K562 (cell line): ENCODE results near the gene BACE2. TPM values are rescaled to one million over a fixed set of nuclear protein-coding genes. Genes with fewer than 3 reads are reported as not detected.

Experiments used
- ATAC-seq: fragments of 200-7000 bp; cut with Tn5 transposase; 3 replicates; pipeline ENCODE4 v1.9.1; 2020; ENCODE audit warnings: moderate library complexity
- BruUV-seq: library from RNA; stranded (reverse); fragments of 400-500 nt; replicated peaks from 2 replicates; lab custom pipeline; 2021; lab: Mats Ljungman, UMichigan
- CTCF ChIA-PET: fragments of 300-600 bp; formaldehyde crosslinking; extraction: SDS; loops from one replicate; lab custom pipeline; 2021; ENCODE audit warnings: low intra/inter-chr PET ratio; lab: Yijun Ruan, JAX
- POLR2A ChIA-PET: fragments of 300-600, 350-650 bp; sonication (Branson Sonifier 250); formaldehyde crosslinking; extraction: SDS; loops from one replicate; lab custom pipeline; 2021; ENCODE audit warnings: antibody characterized with exemption, inconsistent platforms; lab: Yijun Ruan, JAX
- DNase-seq, 4 experiments: peaks; one replicate each; pipeline versions ENCODE4 v3.0.0 to v3.0.0-alpha.2; 2011 to 2018; ENCODE audit warnings: low spot score in 3 of 4, mixed read lengths in 3 of 4; ENCODE audit errors: extremely low read depth in 1 of 4
- FAIRE-seq: peaks from 2 replicates; lab custom pipeline; 2011; peaks lifted over from hg19 to GRCh38; lab: Jason Lieb, UNC
- H2AFZ ChIP-seq: 2 replicates; pipeline ENCODE4 v1.6.0; 2011; ENCODE audit warnings: low read depth, low read length, control low read depth, inconsistent platforms
- H3K27ac ChIP-seq: fragments of 200-600 bp; 3 replicates; pipeline ENCODE4 v1.8.0; 2011; ENCODE audit warnings: low read depth, mild to moderate bottlenecking, control low read depth, inconsistent platforms, low read length, moderate library complexity, mixed read lengths; ENCODE audit errors: extremely low read depth
- H3K27me3 ChIP-seq, 2 experiments: fragments of 300-600 bp in 1 of 2; 2 replicates in 1 of 2; 3 replicates in 1 of 2; pipeline versions ENCODE4 v1.6.0 to v1.8.0; 2011; ENCODE audit warnings: inconsistent platforms in 2 of 2, low read length in 2 of 2, mild to moderate bottlenecking in 1 of 2, mixed read lengths in 1 of 2, moderate library complexity in 1 of 2; ENCODE audit not compliant: control insufficient read depth in 2 of 2, insufficient read depth in 2 of 2
- H3K36me3 ChIP-seq: fragments of 300-600 bp; 3 replicates; pipeline ENCODE4 v1.8.0; 2011; ENCODE audit warnings: mild to moderate bottlenecking, low read length, inconsistent platforms; ENCODE audit not compliant: control insufficient read depth, insufficient read depth
- H3K4me1 ChIP-seq, 2 experiments: fragments of 200-600 bp in 1 of 2; replicated peaks in 1 of 2; 2 replicates in 1 of 2; 3 replicates in 1 of 2; pipeline versions ENCODE4 v1.5.1 to v1.8.0; 2011; ENCODE audit warnings: inconsistent platforms in 2 of 2, low read length in 2 of 2, mild to moderate bottlenecking in 1 of 2, mixed read lengths in 1 of 2, moderate library complexity in 1 of 2; ENCODE audit not compliant: control insufficient read depth in 2 of 2, insufficient read depth in 2 of 2
- H3K4me2 ChIP-seq: 2 replicates; pipeline ENCODE4 v1.6.1; 2011; ENCODE audit warnings: low read length, control low read depth, inconsistent platforms, mixed read lengths; ENCODE audit not compliant: insufficient read depth
- H3K4me3 ChIP-seq: fragments of 200-600 bp; sonication (generic), shearing (Covaris generic); 2 replicates; pipeline ENCODE4 v1.5.1; 2016; ENCODE audit warnings: control low read depth, inconsistent platforms
- H3K79me2 ChIP-seq: fragments of 200-600 bp; 3 replicates; pipeline ENCODE4 v1.8.0; 2011; ENCODE audit warnings: low read length, inconsistent platforms; ENCODE audit not compliant: control insufficient read depth, insufficient read depth
- H3K9ac ChIP-seq, 2 experiments: 2 replicates each; pipeline versions ENCODE4 v1.6.0 to v1.6.1; 2011; ENCODE audit warnings: low read depth in 2 of 2, low read length in 2 of 2, control low read depth in 1 of 2, inconsistent platforms in 1 of 2, mild to moderate bottlenecking in 1 of 2, mixed read lengths in 1 of 2; ENCODE audit not compliant: insufficient read depth in 1 of 2
- H3K9me1 ChIP-seq: one replicate; pipeline ENCODE4 v1.6.0; 2011; ENCODE audit warnings: inconsistent platforms, mild to moderate bottlenecking, low read length, moderate library complexity; ENCODE audit not compliant: control insufficient read depth, insufficient read depth
- H3K9me3 ChIP-seq: replicated peaks from 2 replicates; pipeline ENCODE4 v1.5.1; 2011; ENCODE audit warnings: low read depth, low read length, inconsistent platforms; ENCODE audit not compliant: control insufficient read depth, insufficient read depth
- H4K20me1 ChIP-seq: replicated peaks from 2 replicates; pipeline ENCODE4 v1.6.1; 2011; ENCODE audit warnings: low read length, inconsistent platforms, mixed read lengths; ENCODE audit not compliant: control insufficient read depth, insufficient read depth
- E2F3 ChIP-seq: fragments of 250-450 bp; sonication (Bioruptor Pico); IDR thresholded peaks from 2 replicates; pipeline ENCODE4 v1.4.0; 2020; ENCODE audit warnings: mild to moderate bottlenecking
- RBM39 ChIP-seq: fragments of 200-400 bp; formaldehyde crosslinking; optimal IDR thresholded peaks from 2 replicates; pipeline ENCODE3; 2018; ENCODE audit warnings: low read depth, low read length
- SMAD3 ChIP-seq: fragments of 450-650 bp; formaldehyde crosslinking; conservative IDR thresholded peaks from 2 replicates; pipeline ENCODE4 v1.4.0; 2020; ENCODE audit warnings: mild to moderate bottlenecking
- ZNF316 ChIP-seq: fragments of 450-650 bp; IDR thresholded peaks from 2 replicates; pipeline ENCODE4 v1.6.1; 2016
- ZNF551 ChIP-seq: fragments of 250-450 bp; sonication (Bioruptor Pico); IDR thresholded peaks from 2 replicates; pipeline ENCODE4 v1.5.0; 2021; ENCODE audit warnings: mild to moderate bottlenecking, moderate library complexity
- WGBS: fragments of 100-300 bp; shearing (Covaris generic); methylation state at CpG from one replicate; pipeline ENCODE4 v1.1.6; 2016; ENCODE audit warnings: low coverage, mixed read lengths; ENCODE audit not compliant: insufficient coverage; ENCODE audit errors: missing lambda C conversion rate; 5-methylcytosine and 5-hydroxymethylcytosine counted together
- in situ Hi-C: fragments of 300-500 bp; cut with MboI; formaldehyde crosslinking; loops from 4 replicates; pipeline ENCODE4 v1.15.0; 2018; ENCODE audit warnings: inconsistent platforms, mixed read lengths
- intact Hi-C: fragments of 100-400 bp; cut with micrococcal nuclease; formaldehyde crosslinking; loops from 2 replicates; pipeline ENCODE4 v1.14.2; 2022
- polyA plus RNA-seq, 8 experiments: library from polyadenylated mRNA; depleted of rRNA in 4 of 8; stranded (reverse) in 5 of 8; unstranded in 3 of 8; fragments of >200 nt; fragmentation: Nextera tagmentation in 2 of 8; fragmentation: Illumina TruSeq in 1 of 8; extraction: Ambion mirVana in 2 of 8; extraction: Trizol in 1 of 8; gene quantifications; 2 replicates each; pipeline versions ENCODE4 v1.2.1 to v1.2.3, GENCODE V29; 2011 to 2014; ENCODE audit warnings: inconsistent platforms in 1 of 8, missing spikeins in 1 of 8
- total RNA-seq, 7 experiments: library from RNA; depleted of rRNA in 6 of 7; stranded (reverse); fragments of >200 nt in 6 of 7; fragmentation: Illumina TruSeq in 2 of 7; extraction: Trizol in 2 of 7; gene quantifications; 2 replicates each; pipeline versions ENCODE4 v1.2.1 to v1.2.3, GENCODE V29; 2011 to 2021; ENCODE audit warnings: low replicate concordance in 1 of 7
- TF ChIP-seq, protein P1 (sequence below), 3 experiments: fragments of 200-800 bp in 1 of 3; fragments of 250-450 bp in 1 of 3; fragments of 450-650 bp in 1 of 3; sonication (Bioruptor Pico) in 1 of 3; sonication (Bioruptor generic) in 1 of 3; formaldehyde crosslinking in 1 of 3; IDR thresholded peaks; 2 replicates each; pipeline versions ENCODE4 v1.6.1 to v1.8.0; 2016 to 2022; ENCODE audit warnings: mild to moderate bottlenecking in 2 of 3, missing genetic modification characterization in 2 of 3, missing compliant biosample characterization in 1 of 3, moderate library complexity in 1 of 3

BACE2 gene
- total and polyA plus RNA-seq, 9 of the 15 experiments (the other 6 are each of a cell fraction or from before 2014, with no cell fraction given): 0.05 to 0.24 (median 0.15) TPM; not detected in 2

GRCh38 chr21:41142051-41142795 is 25.7 kb upstream of the BACE2 start:
- under 1% methylated on average over 15 of the region's 15 CpGs for WGBS
- no peaks in the 10 kb centered on the region for H3K4me1 ChIP-seq
- H3K27ac ChIP-seq: no peak overlapping the region
- DNase-seq: no peak
- ChIA-PET CTCF (no interaction called here), POLR2A (no interaction called here)
- H3K4me3 ChIP-seq: no peak overlapping the region
- in situ Hi-C loops (no loop called here), intact Hi-C loops (no loop called here)
- H3K9ac ChIP-seq: no peak overlapping the region
- H3K79me2 ChIP-seq: no peaks in the 10 kb centered on the region
- H3K9me3 ChIP-seq: no peaks in the 10 kb centered on the region
- peaks cover 6 to 23% of the 10 kb centered on the region in 2 experiments; a peak in 3 of 5 replicates for H3K27me3 ChIP-seq
- H3K4me2 ChIP-seq: no peak overlapping the region
- H3K36me3 ChIP-seq: no peaks in the 10 kb centered on the region
- 0 out of 2 replicates have a peak, but pooled peaks cover 2% of the 10 kb centered on the region for H4K20me1 ChIP-seq
- no peak overlapping the region for H2AFZ ChIP-seq
- ATAC-seq: no peak
- no TSS peak for BruUV-seq
- FAIRE-seq: no peak
- TF ChIP-seq, protein P1, sequence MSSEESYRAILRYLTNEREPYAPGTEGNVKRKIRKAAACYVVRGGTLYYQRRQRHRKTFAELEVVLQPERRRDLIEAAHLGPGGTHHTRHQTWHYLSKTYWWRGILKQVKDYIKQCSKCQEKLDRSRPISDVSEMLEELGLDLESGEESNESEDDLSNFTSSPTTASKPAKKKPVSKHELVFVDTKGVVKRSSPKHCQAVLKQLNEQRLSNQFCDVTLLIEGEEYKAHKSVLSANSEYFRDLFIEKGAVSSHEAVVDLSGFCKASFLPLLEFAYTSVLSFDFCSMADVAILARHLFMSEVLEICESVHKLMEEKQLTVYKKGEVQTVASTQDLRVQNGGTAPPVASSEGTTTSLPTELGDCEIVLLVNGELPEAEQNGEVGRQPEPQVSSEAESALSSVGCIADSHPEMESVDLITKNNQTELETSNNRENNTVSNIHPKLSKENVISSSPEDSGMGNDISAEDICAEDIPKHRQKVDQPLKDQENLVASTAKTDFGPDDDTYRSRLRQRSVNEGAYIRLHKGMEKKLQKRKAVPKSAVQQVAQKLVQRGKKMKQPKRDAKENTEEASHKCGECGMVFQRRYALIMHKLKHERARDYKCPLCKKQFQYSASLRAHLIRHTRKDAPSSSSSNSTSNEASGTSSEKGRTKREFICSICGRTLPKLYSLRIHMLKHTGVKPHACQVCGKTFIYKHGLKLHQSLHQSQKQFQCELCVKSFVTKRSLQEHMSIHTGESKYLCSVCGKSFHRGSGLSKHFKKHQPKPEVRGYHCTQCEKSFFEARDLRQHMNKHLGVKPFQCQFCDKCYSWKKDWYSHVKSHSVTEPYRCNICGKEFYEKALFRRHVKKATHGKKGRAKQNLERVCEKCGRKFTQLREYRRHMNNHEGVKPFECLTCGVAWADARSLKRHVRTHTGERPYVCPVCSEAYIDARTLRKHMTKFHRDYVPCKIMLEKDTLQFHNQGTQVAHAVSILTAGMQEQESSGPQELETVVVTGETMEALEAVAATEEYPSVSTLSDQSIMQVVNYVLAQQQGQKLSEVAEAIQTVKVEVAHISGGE (CRISPR knock-in tag; IDR thresholded peaks at IDR 0.05): peak in 1 of 3 experiments; percentile 66; a peak in 1 of 6 replicates
- no peak for TF ChIP-seq ZNF551 (CRISPR knock-in tag)
- TF ChIP-seq RBM39: no peak
- no peak for TF ChIP-seq E2F3 (CRISPR knock-in tag)
- TF ChIP-seq SMAD3: no peak
- no peak for TF ChIP-seq ZNF316
- no peaks in the 10 kb centered on the region for H3K9me1 ChIP-seq
